Pons (tissue), 1 donor: Measurements from ENCODE around the gene DSG2.
"Not testable (repeated sequence)": the region's sequence is repeated elsewhere in the genome, so short reads cannot be mapped to it uniquely, and the experiment has no call there.

ENCODE experiments used
- DNase-seq: peaks from one replicate; pipeline ENCODE4 v3.0.0-alpha.2; 2016; ENCODE audit warnings: low spot score

Gene DSG2

GRCh38 chr18:31500051-31500688 is 2.2 kb downstream of the DSG2 start:
- DNase-seq: no peak

GRCh38 chr18:31503011-31503410 is 5.0 kb downstream of the DSG2 start:
- DNase-seq: no peak

GRCh38 chr18:31504455-31505147 is 6.6 kb downstream of the DSG2 start:
- no peak for DNase-seq

- DNase-seq: no peak
These were observed 7.2 kb downstream of the DSG2 start for GRCh38 chr18:31505156-31505555.

GRCh38 chr18:31506024-31506742 is 8.2 kb downstream of the DSG2 start:
- DNase-seq: peak; percentile 19

GRCh38 chr18:31507124-31507523 is 9.1 kb downstream of the DSG2 start:
- not testable (repeated sequence) for DNase-seq

- DNase-seq: no peak
These were observed 10.8 kb downstream of the DSG2 start for GRCh38 chr18:31508781-31509180.

GRCh38 chr18:31509571-31509970 is 11.6 kb downstream of the DSG2 start:
- no peak for DNase-seq

- no peak for DNase-seq
These were observed 12.3 kb downstream of the DSG2 start for GRCh38 chr18:31510319-31510718.

- no peak for DNase-seq
These were observed 13.1 kb downstream of the DSG2 start for GRCh38 chr18:31511098-31511497.

GRCh38 chr18:31512203-31512764 is 14.3 kb downstream of the DSG2 start:
- DNase-seq: no peak

GRCh38 chr18:31513189-31513935 is 15.4 kb downstream of the DSG2 start:
- no peak for DNase-seq

- DNase-seq: peak; percentile 8
These were observed 18.5 kb downstream of the DSG2 start for GRCh38 chr18:31516437-31516836.

- no peak for DNase-seq
These were observed 28.4 kb downstream of the DSG2 start for GRCh38 chr18:31526374-31526773.

- DNase-seq: no peak
These were observed 35.3 kb downstream of the DSG2 start for GRCh38 chr18:31533236-31533635.

- no peak for DNase-seq
These were observed 40.9 kb downstream of the DSG2 start for GRCh38 chr18:31538837-31539236.

GRCh38 chr18:31546476-31546875 is 48.5 kb downstream of the DSG2 start:
- DNase-seq: no peak

- DNase-seq: no peak
These were observed 50.9 kb downstream of the DSG2 start for GRCh38 chr18:31548853-31549252.

- no peak for DNase-seq
These were observed 51.4 kb downstream of the DSG2 start for GRCh38 chr18:31549416-31549815.

GRCh38 chr18:31551883-31552282 is 53.9 kb downstream of the DSG2 start:
- DNase-seq: no peak

GRCh38 chr18:31553800-31554199 is 55.8 kb downstream of the DSG2 start:
- DNase-seq: no peak

- DNase-seq: no peak
These were observed 56.8 kb downstream of the DSG2 start for GRCh38 chr18:31554776-31555175.
